HepG2 (cell line): Measurements from ENCODE around the gene DPEP1. TPM values are rescaled to one million over a fixed set of nuclear protein-coding genes. Genes with fewer than 3 reads are reported as not detected.

Experiments
- ATAC-seq: fragments of 200-7000 bp; cut with Tn5 transposase; 3 replicates; pipeline ENCODE4 v1.9.1; 2020; ENCODE audit warnings: mild to moderate bottlenecking, moderate library complexity
- BruUV-seq: library from RNA; stranded (reverse); fragments of 400-500 nt; replicated peaks from 2 replicates; lab custom pipeline; 2021; lab: Mats Ljungman, UMichigan
- CTCF ChIA-PET: fragments of 300-600 bp; formaldehyde crosslinking; extraction: SDS; loops from one replicate; lab custom pipeline; 2021; ENCODE audit warnings: low total read pairs, inconsistent platforms, low intra/inter-chr PET ratio; lab: Yijun Ruan, JAX
- POLR2A ChIA-PET: fragments of 350-600 bp; sonication (Branson Sonifier 250); formaldehyde crosslinking; loops from one replicate; lab custom pipeline; 2020; ENCODE audit warnings: antibody characterized with exemption, inconsistent platforms; lab: Yijun Ruan, JAX
- DNase-seq: peaks from one replicate; pipeline ENCODE4 v3.0.0-alpha.2; 2015; ENCODE audit warnings: low spot score
- FAIRE-seq: peaks from 3 replicates; lab custom pipeline; 2011; peaks lifted over from hg19 to GRCh38; lab: Jason Lieb, UNC
- H2AFZ ChIP-seq: one replicate; pipeline ENCODE4 v1.6.1; 2011; ENCODE audit warnings: low read length, inconsistent platforms
- H3K27ac ChIP-seq: fragments of 300-600 bp; 3 replicates; pipeline ENCODE4 v1.8.0; 2011; ENCODE audit warnings: mixed run types, mild to moderate bottlenecking, mixed read lengths, low read length, inconsistent platforms; ENCODE audit not compliant: insufficient read depth; ENCODE audit errors: extremely low read length
- H3K27me3 ChIP-seq, 2 experiments: fragments of 200-600 bp in 1 of 2; 2 replicates in 1 of 2; 3 replicates in 1 of 2; pipeline versions ENCODE4 v1.6.0 to v1.8.0; 2011; ENCODE audit warnings: low read length in 2 of 2, mild to moderate bottlenecking in 2 of 2, moderate library complexity in 2 of 2, inconsistent platforms in 1 of 2; ENCODE audit not compliant: insufficient read depth in 2 of 2, control insufficient read depth in 1 of 2
- H3K36me3 ChIP-seq, 2 experiments: fragments of 200-600 bp in 1 of 2; replicated peaks in 1 of 2; 2 replicates in 1 of 2; 3 replicates in 1 of 2; pipeline versions ENCODE4 v1.5.1 to v1.8.0; 2011; ENCODE audit warnings: low read length in 2 of 2, inconsistent platforms in 1 of 2; ENCODE audit not compliant: insufficient read depth in 2 of 2, control insufficient read depth in 1 of 2
- H3K4me1 ChIP-seq: 2 replicates; pipeline ENCODE4 v1.5.1; 2012; ENCODE audit warnings: low read length, inconsistent platforms; ENCODE audit not compliant: insufficient read depth
- H3K4me2 ChIP-seq: 2 replicates; pipeline ENCODE4 v1.6.0; 2011; ENCODE audit warnings: low read depth, low read length, inconsistent platforms
- H3K4me3 ChIP-seq, 3 experiments: fragments of 200-600 bp in 1 of 3; sonication (generic), shearing (Covaris generic) in 1 of 3; replicated peaks in 1 of 3; 2 replicates each; pipeline ENCODE4 v1.5.1; 2011 to 2016; ENCODE audit warnings: low read length in 3 of 3, inconsistent platforms in 2 of 3, low read depth in 2 of 3, mild to moderate bottlenecking in 2 of 3, control low read depth in 1 of 3, mixed read lengths in 1 of 3; ENCODE audit not compliant: insufficient read depth in 1 of 3
- H3K79me2 ChIP-seq: one replicate; pipeline ENCODE4 v1.6.1; 2011; ENCODE audit warnings: low read length, inconsistent platforms; ENCODE audit not compliant: insufficient read depth
- H3K9ac ChIP-seq: 2 replicates; pipeline ENCODE4 v1.6.0; 2011; ENCODE audit warnings: mild to moderate bottlenecking, low read depth, low read length, inconsistent platforms; ENCODE audit not compliant: insufficient read depth
- H3K9me3 ChIP-seq: 2 replicates; pipeline ENCODE4 v1.5.1; 2012; ENCODE audit warnings: mild to moderate bottlenecking, low read length
- H4K20me1 ChIP-seq: 2 replicates; pipeline ENCODE4 v1.6.0; 2011; ENCODE audit warnings: inconsistent platforms, mild to moderate bottlenecking, low read length, moderate library complexity; ENCODE audit not compliant: insufficient read depth
- CREB1 ChIP-seq, 2 experiments: fragments of 450-650 bp in 1 of 2; IDR thresholded peaks; 2 replicates each; pipeline ENCODE4 v1.6.1; 2016 to 2017; ENCODE audit warnings: control low read depth in 1 of 2, mild to moderate bottlenecking in 1 of 2, missing compliant biosample characterization in 1 of 2, missing genetic modification characterization in 1 of 2
- DNMT1 ChIP-seq: sonication (generic); formaldehyde crosslinking; IDR thresholded peaks from 2 replicates; pipeline ENCODE4 v1.5.1; 2020; ENCODE audit warnings: mild to moderate bottlenecking, missing genetic modification reagents
- DPF2 ChIP-seq: sonication (generic); formaldehyde crosslinking; IDR thresholded peaks from 2 replicates; pipeline ENCODE4 v1.4.0; 2020; ENCODE audit warnings: mild to moderate bottlenecking, low read depth, missing genetic modification reagents, borderline replicate concordance
- EED ChIP-seq: sonication (generic); formaldehyde crosslinking; IDR thresholded peaks from 2 replicates; pipeline ENCODE4 v1.5.0; 2020; ENCODE audit warnings: mild to moderate bottlenecking, missing genetic modification reagents
- GATAD2A ChIP-seq: IDR thresholded peaks from 2 replicates; pipeline ENCODE4 v1.6.1; 2016
- HDAC6 ChIP-seq: fragments of 200-600 bp; sonication (generic); IDR thresholded peaks from 2 replicates; pipeline ENCODE4 v1.7.0; 2017; ENCODE audit warnings: mild to moderate bottlenecking, antibody characterized with exemption, low read length, low read depth
- PBX3 ChIP-seq: sonication (generic); formaldehyde crosslinking; IDR thresholded peaks from 2 replicates; pipeline ENCODE4 v1.8.1; 2023; ENCODE audit warnings: missing genetic modification reagents, inconsistent platforms, borderline replicate concordance
- RORA ChIP-seq: sonication (generic); formaldehyde crosslinking; IDR thresholded peaks from 2 replicates; pipeline ENCODE4 v1.5.0; 2020; ENCODE audit warnings: mild to moderate bottlenecking, missing genetic modification reagents, moderate library complexity
- ZNF280D ChIP-seq: sonication (generic); formaldehyde crosslinking; IDR thresholded peaks from 2 replicates; pipeline ENCODE4 v1.5.1; 2020; ENCODE audit warnings: mild to moderate bottlenecking, missing genetic modification reagents
- ZNF503 ChIP-seq: sonication (generic); formaldehyde crosslinking; IDR thresholded peaks from 2 replicates; pipeline ENCODE4 v1.4.0; 2020; ENCODE audit warnings: missing genetic modification reagents
- ZSCAN21 ChIP-seq: sonication (generic); formaldehyde crosslinking; IDR thresholded peaks from 2 replicates; pipeline ENCODE4 v1.8.0; 2022; ENCODE audit warnings: mild to moderate bottlenecking, missing genetic modification reagents, moderate library complexity, borderline replicate concordance
- WGBS: methylation state at CpG from one replicate; pipeline ENCODE4 v1.1.6; 2017; ENCODE audit warnings: low lambda C conversion rate; 5-methylcytosine and 5-hydroxymethylcytosine counted together
- in situ Hi-C: cut with HindIII; loops from 2 replicates; pipeline ENCODE4 v1.10.0; 2017; ENCODE audit warnings: low pct_unique_long_range_greater_than_20kb; ENCODE audit not compliant: extremely low pct_ligation_motif_present
- intact Hi-C: fragments of 100-400 bp; cut with micrococcal nuclease; formaldehyde crosslinking; loops from one replicate; pipeline ENCODE4 v1.10.0; 2022; ENCODE audit not compliant: unreplicated experiment
- polyA plus RNA-seq, 8 experiments: library from polyadenylated mRNA; depleted of rRNA in 3 of 8; stranded (reverse) in 7 of 8; unstranded in 1 of 8; fragments of >200 nt; fragmentation: Illumina TruSeq in 4 of 8; extraction: Trizol in 4 of 8; gene quantifications; 2 replicates each; pipeline versions ENCODE4 v1.2.1 to v1.2.3, GENCODE V29; 2011 to 2016; ENCODE audit warnings: low read depth in 4 of 8, missing spikeins in 1 of 8, mixed read lengths in 1 of 8; ENCODE audit not compliant: insufficient read depth in 1 of 8
- total RNA-seq, 5 experiments: library from RNA; depleted of rRNA; stranded (reverse); fragments of >200 nt; fragmentation: Illumina TruSeq; extraction: Trizol; gene quantifications; 2 replicates each; pipeline ENCODE4 v1.2.3, GENCODE V29; 2016; ENCODE audit warnings: low read depth in 1 of 5

Gene DPEP1
- total and polyA plus RNA-seq, 2 of the 13 experiments (the other 11 are each of a cell fraction or from before 2014, with no cell fraction given), result 37.6 to 52.2 TPM

- Histone ChIP-seq H3K27me3 (peaks cover 0 to 13% of the 10 kb centered on the region in 2 experiments; a peak in 3 of 5 replicates), H3K79me2 (no peaks in the 10 kb centered on the region), H3K9ac (no peak overlapping the region), H3K4me1 (peaks cover 21% of the 10 kb centered on the region), H4K20me1 (no peaks in the 10 kb centered on the region), H3K4me2 (no peak overlapping the region), H3K36me3 (no peaks in the 10 kb centered on the region), H3K4me3 (no peak overlapping the region), H2AFZ (no peak overlapping the region), H3K27ac (no peak overlapping the region), H3K9me3 (no peaks in the 10 kb centered on the region)
- 79% methylated on average over 15 of the region's 15 CpGs for WGBS
- ChIA-PET CTCF (no interaction called here), POLR2A (no interaction called here)
- BruUV-seq, result no TSS peak
- in situ Hi-C loops (no loop called here), intact Hi-C loops (no loop called here)
- ATAC-seq (no peak), DNase-seq (no peak), FAIRE-seq (no peak)
- no peak for TF ChIP-seq DPF2
- no peak for TF ChIP-seq ZNF280D (CRISPR knock-in tag)
- peak; percentile 57; the same call in 1 of the 2 replicates for TF ChIP-seq CREB1 (IDR thresholded peaks at IDR 0.05)
- TF ChIP-seq CREB1 (CRISPR knock-in tag; IDR thresholded peaks at IDR 0.05), result no peak
These were observed 34.1 kb upstream of the DPEP1 start for GRCh38 chr16:89579351-89579750.

- WGBS, result 54% methylated on average over 33 of the region's 33 CpGs
- Histone ChIP-seq H3K4me1 (peaks cover 32% of the 10 kb centered on the region), H3K79me2 (no peaks in the 10 kb centered on the region), H3K9ac (no peak overlapping the region), H3K4me3 (no peak overlapping the region), H3K27me3 (peaks cover 0 to 25% of the 10 kb centered on the region in 2 experiments; a peak in 3 of 5 replicates), H3K4me2 (no peak overlapping the region), H3K9me3 (no peaks in the 10 kb centered on the region), H3K36me3 (no peaks in the 10 kb centered on the region), H2AFZ (no peak overlapping the region), H3K27ac (no peak overlapping the region), H4K20me1 (no peaks in the 10 kb centered on the region)
- POLR2A ChIA-PET, result interaction anchor here (1.0 to 2.2 kb wide), 4 partner anchors 9 to 19 kb away, joined by 5 to 10 read pairs (median 6); no protein-coding TSS in a partner anchor
- ATAC-seq (no peak), DNase-seq (peak; percentile 50), FAIRE-seq (no peak)
- CTCF ChIA-PET, result no interaction called here
- in situ Hi-C loops (no loop called here), intact Hi-C loops (no loop called here)
- no TSS peak for BruUV-seq
- TF ChIP-seq EED (CRISPR knock-in tag) (peak; percentile 70; the same call in 1 of the 2 replicates), HDAC6 (no peak), GATAD2A (CRISPR knock-in tag) (0 out of 2 replicates have a peak, but pooled peaks have one; percentile 11), PBX3 (no peak), RORA (CRISPR knock-in tag) (no peak), DNMT1 (0 out of 2 replicates have a peak, but pooled peaks have one; percentile 18), ZNF503 (CRISPR knock-in tag) (no peak), ZSCAN21 (no peak)
These were observed 32.3 kb upstream of the DPEP1 start for GRCh38 chr16:89581045-89581695.
